HFFc6 (cell line): ENCODE measurements around the gene A2M. TPM values are rescaled to one million over a fixed set of nuclear protein-coding genes. Genes with fewer than 3 reads are reported as not detected.

Source experiments
- DNase-seq: peaks from one replicate; pipeline ENCODE4 v3.0.0-alpha.2; 2018
- H3K27ac Mint-ChIP-seq: 2 replicates; pipeline ENCODE4 v1.8.0; 2020; ENCODE audit warnings: mild to moderate bottlenecking, mixed read lengths
- H3K27me3 Mint-ChIP-seq: 2 replicates; pipeline ENCODE4 v1.8.0; 2021; ENCODE audit warnings: mild to moderate bottlenecking, moderate library complexity, mixed read lengths; ENCODE audit not compliant: insufficient read depth
- H3K36me3 Mint-ChIP-seq: 2 replicates; pipeline ENCODE4 v1.8.0; 2021; ENCODE audit warnings: low read depth, mixed read lengths
- H3K4me1 Mint-ChIP-seq: 2 replicates; pipeline ENCODE4 v1.8.0; 2020; ENCODE audit warnings: low read depth, mixed read lengths
- H3K4me3 Mint-ChIP-seq: 2 replicates; pipeline ENCODE4 v1.8.0; 2020; ENCODE audit warnings: mild to moderate bottlenecking, moderate library complexity, mixed read lengths
- H3K9me3 Mint-ChIP-seq: 2 replicates; pipeline ENCODE4 v1.8.0; 2020; ENCODE audit warnings: mild to moderate bottlenecking, mixed read lengths
- total RNA-seq, 6 experiments: library from RNA; stranded (reverse); fragmentation: NEBNext Ultra II Directional; extraction: Animal tissue kit (Norgen Biotek cat#: 25700); gene quantifications; 2 replicates in 1 of 6; 3 replicates in 5 of 6; pipeline ENCODE4 v1.2.3, GENCODE V29; 2021
- TF ChIP-seq, protein P1 (sequence below): fragments of 200-600 bp; sonication (generic); IDR thresholded peaks from 2 replicates; pipeline ENCODE4 v1.5.0; 2021; ENCODE audit warnings: antibody characterized with exemption, mild to moderate bottlenecking

Gene A2M
- total RNA-seq, 6 experiments from 2014 or later, result 0.23 to 0.50 (median 0.33) TPM

DNA sequence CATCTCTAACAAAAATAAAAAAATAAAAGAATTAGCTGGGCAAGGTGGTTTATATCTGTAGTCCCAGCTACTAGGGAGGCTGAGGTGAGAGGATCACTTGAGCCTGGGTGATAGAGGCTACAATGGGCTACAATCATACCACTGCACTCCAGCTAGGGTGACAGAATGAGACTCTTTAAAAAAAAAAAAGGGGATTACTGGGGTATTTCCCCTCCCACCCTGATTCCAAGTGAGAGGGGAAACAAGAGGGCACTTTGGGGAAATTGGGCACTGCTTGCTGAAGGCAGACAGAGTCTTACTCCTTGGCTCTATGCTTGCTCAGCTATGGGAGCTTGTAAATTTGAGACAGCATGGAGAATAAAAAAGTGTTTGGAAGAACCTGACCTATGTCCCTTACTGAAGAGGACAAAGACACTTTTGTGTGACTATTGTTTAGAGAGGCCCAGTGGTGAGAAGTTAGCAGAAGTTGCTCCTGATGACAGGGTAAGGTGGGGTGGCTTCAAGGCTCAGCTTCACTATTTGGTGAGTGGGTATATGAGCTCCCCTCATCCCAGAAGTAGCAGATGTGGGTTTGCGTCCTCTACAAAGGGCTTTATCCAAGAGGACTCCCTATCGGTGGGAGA lies 82.3 kb downstream of the A2M start:
- Mint-ChIP-seq H3K4me1 (no peaks in the 10 kb centered on the region), H3K27me3 (peaks cover 2% of the 10 kb centered on the region; the same call in 1 of the 2 replicates), H3K9me3 (peaks cover 4% of the 10 kb centered on the region; the same call in 1 of the 2 replicates), H3K4me3 (no peak overlapping the region), H3K36me3 (no peaks in the 10 kb centered on the region), H3K27ac (no peak overlapping the region)
- no peak for DNase-seq
- TF ChIP-seq, protein P1, sequence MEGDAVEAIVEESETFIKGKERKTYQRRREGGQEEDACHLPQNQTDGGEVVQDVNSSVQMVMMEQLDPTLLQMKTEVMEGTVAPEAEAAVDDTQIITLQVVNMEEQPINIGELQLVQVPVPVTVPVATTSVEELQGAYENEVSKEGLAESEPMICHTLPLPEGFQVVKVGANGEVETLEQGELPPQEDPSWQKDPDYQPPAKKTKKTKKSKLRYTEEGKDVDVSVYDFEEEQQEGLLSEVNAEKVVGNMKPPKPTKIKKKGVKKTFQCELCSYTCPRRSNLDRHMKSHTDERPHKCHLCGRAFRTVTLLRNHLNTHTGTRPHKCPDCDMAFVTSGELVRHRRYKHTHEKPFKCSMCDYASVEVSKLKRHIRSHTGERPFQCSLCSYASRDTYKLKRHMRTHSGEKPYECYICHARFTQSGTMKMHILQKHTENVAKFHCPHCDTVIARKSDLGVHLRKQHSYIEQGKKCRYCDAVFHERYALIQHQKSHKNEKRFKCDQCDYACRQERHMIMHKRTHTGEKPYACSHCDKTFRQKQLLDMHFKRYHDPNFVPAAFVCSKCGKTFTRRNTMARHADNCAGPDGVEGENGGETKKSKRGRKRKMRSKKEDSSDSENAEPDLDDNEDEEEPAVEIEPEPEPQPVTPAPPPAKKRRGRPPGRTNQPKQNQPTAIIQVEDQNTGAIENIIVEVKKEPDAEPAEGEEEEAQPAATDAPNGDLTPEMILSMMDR, result no peak

DNA sequence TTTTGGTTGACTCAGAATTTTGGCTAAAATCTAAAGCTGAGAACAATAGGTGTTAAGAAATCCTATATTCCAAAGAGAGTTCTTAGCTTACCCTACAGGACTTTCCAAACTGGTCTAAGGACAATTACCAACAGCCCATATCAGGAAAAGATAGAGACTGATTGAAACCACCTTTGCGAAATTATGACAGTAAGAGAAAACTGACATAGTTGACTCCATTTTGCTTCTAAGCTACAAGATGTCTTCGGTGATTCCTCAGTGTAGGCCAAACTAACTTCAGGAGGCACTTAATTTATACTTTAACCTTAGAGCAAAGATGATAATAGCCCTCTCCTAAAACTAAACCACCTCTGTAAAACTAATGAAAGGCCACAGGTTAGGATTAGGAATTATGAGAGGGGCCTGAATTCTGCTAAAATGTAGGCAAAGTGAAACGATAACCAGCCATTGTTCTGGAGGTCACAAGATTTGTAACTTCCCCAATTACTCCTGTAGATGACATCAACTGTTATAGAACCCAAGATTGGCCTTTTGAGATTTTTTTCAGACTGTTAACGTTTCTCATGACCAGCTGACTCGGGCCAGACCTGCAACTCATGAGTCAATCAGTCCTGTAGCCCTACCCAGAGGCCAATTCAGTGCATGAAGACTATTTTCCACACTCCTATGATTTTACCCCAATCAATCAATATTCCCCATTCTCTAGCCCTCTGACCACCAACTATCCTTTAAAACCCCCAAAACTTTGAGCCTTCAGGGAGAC lies 83.3 kb downstream of the A2M start:
- Mint-ChIP-seq H3K4me3 (no peak overlapping the region), H3K36me3 (no peaks in the 10 kb centered on the region), H3K9me3 (peaks cover 4% of the 10 kb centered on the region; the same call in 1 of the 2 replicates), H3K27ac (no peak overlapping the region), H3K4me1 (no peaks in the 10 kb centered on the region), H3K27me3 (peaks cover 2% of the 10 kb centered on the region; the same call in 1 of the 2 replicates)
- TF ChIP-seq, protein P1, result no peak
- DNase-seq, result no peak

DNA sequence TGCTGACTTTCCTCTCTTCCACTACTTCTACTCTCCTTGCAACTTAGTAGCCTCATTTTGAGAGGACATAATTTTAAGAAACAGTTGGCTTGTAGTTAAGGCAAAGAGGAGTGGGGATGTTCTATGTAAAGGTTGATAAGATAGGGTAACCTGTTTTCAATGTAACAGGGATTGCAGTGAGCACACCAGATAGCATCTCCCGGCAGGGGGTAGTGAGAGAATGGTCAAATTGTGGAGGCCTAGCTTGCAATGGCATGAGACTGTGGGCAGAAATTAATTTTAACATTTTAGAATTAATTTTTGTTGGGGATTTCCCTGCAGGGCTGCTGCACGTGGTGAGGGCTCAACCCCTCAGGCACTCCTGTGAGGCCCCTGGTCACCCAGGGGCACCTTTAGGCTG lies 84.9 kb downstream of the A2M start:
- no peaks in the 10 kb centered on the region for H3K36me3 Mint-ChIP-seq
- H3K4me3 Mint-ChIP-seq, result no peak overlapping the region
- no peaks in the 10 kb centered on the region for H3K4me1 Mint-ChIP-seq
- no peak overlapping the region for H3K27ac Mint-ChIP-seq
- TF ChIP-seq, protein P1, result no peak
- DNase-seq, result no peak
- H3K27me3 Mint-ChIP-seq, result peaks cover 2% of the 10 kb centered on the region; the same call in 1 of the 2 replicates
- H3K9me3 Mint-ChIP-seq, result peaks cover 4% of the 10 kb centered on the region; the same call in 1 of the 2 replicates

DNA sequence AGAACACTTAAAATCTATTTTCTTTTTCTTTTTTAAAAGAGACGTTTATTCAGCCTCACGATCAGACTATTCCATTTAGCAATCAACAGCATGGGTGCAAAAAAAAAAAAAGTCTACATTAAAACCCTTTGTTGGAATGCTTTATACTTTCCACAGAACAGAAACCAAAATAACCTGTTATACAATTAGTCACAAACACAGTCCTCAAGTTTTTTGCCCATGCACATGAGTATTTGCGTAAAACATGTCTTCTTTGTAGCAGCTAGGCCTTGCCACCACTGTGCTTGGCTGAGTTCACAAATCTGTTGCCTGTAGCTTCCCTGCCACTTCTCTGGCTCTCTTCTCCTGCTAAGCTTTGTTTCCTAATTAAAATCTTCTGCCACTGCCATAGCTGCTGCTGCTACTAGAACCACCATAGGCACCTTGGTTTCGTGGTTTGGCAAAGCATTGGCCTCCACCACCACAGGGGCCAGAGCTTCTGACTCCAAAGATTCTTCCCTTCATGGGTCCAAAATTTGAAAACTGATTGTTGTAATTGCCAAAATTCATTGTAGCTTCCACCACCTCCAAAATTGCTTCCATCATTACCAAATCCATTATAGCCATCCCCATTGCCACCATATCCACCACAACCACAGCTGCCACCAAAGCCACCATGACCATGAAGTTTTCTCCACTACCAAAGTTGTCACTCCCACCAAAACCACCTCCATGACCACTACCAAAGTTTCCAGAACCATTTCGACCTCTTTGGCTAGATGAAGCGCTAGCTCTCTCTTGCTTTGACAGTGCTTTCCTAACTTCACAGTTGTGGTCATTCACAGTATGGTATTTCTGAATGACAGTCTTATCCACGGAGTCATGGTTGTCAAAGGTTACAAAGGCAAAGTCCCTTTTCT lies 88.3 kb downstream of the A2M start:
- no peak overlapping the region for H3K4me3 Mint-ChIP-seq

DNA sequence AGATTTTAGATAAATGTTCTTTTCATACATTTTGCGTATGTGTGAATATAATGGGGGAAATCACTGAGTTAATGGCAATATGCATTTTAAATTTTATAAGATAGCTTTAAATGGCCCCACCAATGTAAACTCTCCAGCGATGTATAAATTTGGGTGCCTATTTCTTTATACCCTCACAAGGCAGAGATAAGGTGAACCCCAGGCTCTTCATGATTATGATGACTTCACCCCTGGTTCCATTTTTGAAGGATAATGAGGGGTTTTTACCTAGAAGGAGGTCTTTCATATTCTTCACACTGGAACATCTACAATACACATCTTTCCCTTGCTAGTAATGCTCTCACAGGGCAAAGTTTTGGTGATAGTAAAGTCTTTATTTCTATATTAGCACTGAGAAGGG lies 91.2 kb downstream of the A2M start:
- H3K4me3 Mint-ChIP-seq, result no peak overlapping the region

More for the DNA sequence above, 88.3 kb downstream of the A2M start:
- Mint-ChIP-seq H3K27me3 (no peaks in the 10 kb centered on the region), H3K27ac (no peak overlapping the region), H3K4me1 (no peaks in the 10 kb centered on the region), H3K36me3 (no peaks in the 10 kb centered on the region), H3K9me3 (peaks cover 8% of the 10 kb centered on the region; the same call in 1 of the 2 replicates)
- TF ChIP-seq, protein P1, result no peak
- no peak for DNase-seq

More for the DNA sequence above, 91.2 kb downstream of the A2M start:
- TF ChIP-seq, protein P1, result no peak
- Mint-ChIP-seq H3K27ac (no peak overlapping the region), H3K9me3 (peaks cover 8% of the 10 kb centered on the region; the same call in 1 of the 2 replicates), H3K27me3 (no peaks in the 10 kb centered on the region), H3K36me3 (no peaks in the 10 kb centered on the region), H3K4me1 (no peaks in the 10 kb centered on the region)
- DNase-seq, result no peak
